GM19193 (cell line): Measurements from ENCODE around the gene PGLYRP2.

Source experiments
- POLR2A ChIP-seq: IDR thresholded peaks from 4 replicates; pipeline ENCODE4 v1.6.1; 2011; ENCODE audit not compliant: insufficient read depth, insufficient read length; ENCODE audit errors: extremely low read depth

PGLYRP2 gene

GRCh38 chr19:15428956-15429824, 50.1 kb downstream of the PGLYRP2 start:
- TF ChIP-seq POLR2A, result no peak

- no peak for TF ChIP-seq POLR2A
Measured at GRCh38 chr19:15427991-15428471, 51.3 kb downstream of the PGLYRP2 start.

GRCh38 chr19:15427350-15427700, 52.0 kb downstream of the PGLYRP2 start:
- TF ChIP-seq POLR2A, result no peak

- no peak for TF ChIP-seq POLR2A
Measured at GRCh38 chr19:15426485-15427349, 52.6 kb downstream of the PGLYRP2 start.

DNA sequence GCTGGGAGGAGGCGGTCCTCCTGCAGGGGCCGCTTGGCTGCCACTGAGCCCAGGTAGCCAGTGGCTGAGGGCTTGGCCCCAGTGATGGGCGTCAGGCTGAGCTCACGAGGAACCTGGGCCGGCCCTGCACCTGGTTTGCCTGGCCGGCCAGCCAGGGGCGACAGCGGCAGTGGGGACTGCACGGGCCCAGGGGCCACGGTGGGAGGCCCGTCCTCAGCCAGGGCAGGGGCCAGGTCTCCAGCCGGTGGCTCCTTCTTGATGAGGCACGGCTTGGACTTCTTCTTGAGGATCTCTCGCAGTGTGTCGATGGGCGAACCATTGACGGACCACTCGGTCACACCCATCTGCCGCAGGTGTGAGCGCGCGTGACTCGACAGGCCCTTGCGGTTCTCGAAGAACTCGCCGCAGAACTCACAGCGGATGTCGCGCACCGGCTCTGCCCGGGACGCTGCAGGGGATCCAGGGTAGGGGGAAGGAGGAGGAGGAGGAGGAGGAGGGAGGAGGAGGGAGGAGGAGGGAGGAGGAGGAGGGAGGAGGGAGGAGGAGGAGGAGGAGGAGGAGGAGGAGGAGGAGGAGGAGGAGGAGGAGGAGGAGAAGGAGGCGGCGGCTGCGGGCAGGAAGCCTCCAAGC, 53.9 kb downstream of the PGLYRP2 start:
- TF ChIP-seq POLR2A, result no peak

GRCh38 chr19:15424692-15425272, 54.5 kb downstream of the PGLYRP2 start:
- TF ChIP-seq POLR2A, result no peak

GRCh38 chr19:15424121-15424520, 55.2 kb downstream of the PGLYRP2 start:
- no peak for TF ChIP-seq POLR2A

- no peak for TF ChIP-seq POLR2A
Measured at GRCh38 chr19:15423130-15423529, 56.2 kb downstream of the PGLYRP2 start.

GRCh38 chr19:15422296-15423075, 56.8 kb downstream of the PGLYRP2 start:
- no peak for TF ChIP-seq POLR2A

GRCh38 chr19:15421721-15422260, 57.5 kb downstream of the PGLYRP2 start:
- no peak for TF ChIP-seq POLR2A

DNA sequence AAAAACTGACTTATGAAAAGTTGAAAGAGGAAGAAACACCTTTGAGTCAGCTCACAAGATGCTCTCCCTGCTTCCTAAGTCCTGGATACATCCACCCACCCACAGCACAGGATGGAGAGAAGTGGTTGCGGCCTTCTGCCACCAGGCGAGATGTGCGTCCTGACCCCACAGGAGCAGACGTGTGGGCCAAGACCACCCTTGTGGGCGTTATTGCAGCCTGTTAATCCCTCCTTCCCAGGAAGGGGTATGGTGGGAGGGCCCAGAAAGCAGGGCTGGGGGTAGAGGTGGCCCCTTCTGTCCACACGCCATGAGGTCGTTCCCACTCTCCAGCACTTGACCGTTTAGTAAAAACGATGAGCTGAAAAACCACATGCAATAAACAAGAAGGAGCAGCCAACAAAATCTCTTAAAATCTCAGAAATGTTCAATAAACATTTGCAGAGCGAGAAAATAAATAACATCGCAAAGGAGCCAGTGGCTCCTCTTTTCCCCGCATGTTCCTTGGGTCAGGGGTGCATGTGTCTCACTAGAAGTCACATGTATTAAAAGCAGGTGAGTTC, 58.1 kb downstream of the PGLYRP2 start:
- no peak for TF ChIP-seq POLR2A

DNA sequence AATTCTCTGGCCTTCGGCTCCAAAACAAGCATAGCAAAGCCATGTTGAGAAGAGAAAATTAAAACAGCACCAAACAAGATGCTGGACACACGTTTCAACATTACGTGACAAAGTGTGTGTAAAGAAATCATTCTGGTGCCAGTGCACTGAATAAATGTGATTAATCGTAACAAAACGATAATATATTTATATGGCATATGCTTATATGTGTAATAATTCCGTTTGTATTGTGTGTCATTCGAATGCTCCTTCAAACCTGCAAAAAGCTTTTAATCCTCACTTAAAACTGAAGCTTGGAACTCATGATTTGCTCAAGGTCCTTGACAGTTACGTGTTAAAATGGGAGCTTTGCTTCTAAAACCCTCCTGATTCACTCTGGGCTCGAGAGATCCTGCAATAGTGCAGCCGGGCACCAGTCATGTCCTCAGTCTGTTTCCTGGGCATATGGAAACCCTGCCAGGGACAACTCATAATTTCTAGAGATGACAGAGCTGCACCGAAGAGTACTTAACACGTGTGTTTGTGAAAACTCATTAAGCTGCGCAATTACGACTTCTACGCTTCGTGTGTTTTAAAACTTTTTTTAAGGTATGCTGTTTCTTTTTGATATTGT, 59.8 kb downstream of the PGLYRP2 start:
- TF ChIP-seq POLR2A, result no peak
